Measurements from ENCODE around the gene THG1L. TPM values are rescaled to one million over a fixed set of nuclear protein-coding genes. Genes with fewer than 3 reads are reported as not detected.

Gene THG1L
- total RNA-seq, 2 donors from 2014 or later = 11.6 to 13.8 TPM

DNA sequence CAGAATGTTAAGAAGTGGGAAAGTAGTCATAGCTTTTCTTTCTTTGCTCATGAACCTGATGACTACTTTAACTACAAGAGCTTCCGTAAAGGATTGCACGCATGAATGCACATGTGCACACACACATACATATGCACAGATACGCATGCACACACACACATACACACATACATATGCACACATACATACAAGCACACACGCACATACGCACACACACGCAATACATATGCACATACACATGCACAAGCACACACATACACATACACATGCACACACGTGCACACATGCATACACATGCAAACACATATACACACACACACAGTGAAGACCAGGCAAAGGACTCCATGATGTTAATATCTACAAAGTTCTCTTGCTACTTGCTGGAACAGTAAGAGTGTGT, 35.2 kb downstream of the THG1L start:
- Mint-ChIP-seq H3K4me3 (no peak overlapping the region), H3K27me3 (ENCODE audit: insufficient read depth) (no peaks in the 10 kb centered on the region), H3K36me3 (ENCODE audit: low read depth) (no peaks in the 10 kb centered on the region), H3K4me1 (no peaks in the 10 kb centered on the region), H3K27ac (no peak overlapping the region), H3K9me3 (peaks cover 7% of the 10 kb centered on the region)
- WGBS, 2 experiments (ENCODE audit: insufficient coverage in 1 of 2, insufficient read length in 1 of 2) = 92 to 98% methylated on average over 6 to 7 of the region's 7 CpGs
- Histone ChIP-seq H3K4me3 (ENCODE audit: low read length) (no peak overlapping the region), H3K9me3 (ENCODE audit: control insufficient read depth, low read length) (no peaks in the 10 kb centered on the region), H3K36me3 (ENCODE audit: control insufficient read depth, insufficient read depth, low read length) (no peaks in the 10 kb centered on the region), H3K27me3 (ENCODE audit: control insufficient read depth, insufficient read depth, low read length, poor library complexity, severe bottlenecking) (no peaks in the 10 kb centered on the region), H3K4me1 (ENCODE audit: control insufficient read depth, insufficient read depth, low read length) (no peaks in the 10 kb centered on the region), H3K9ac (ENCODE audit: extremely low read depth, low read length, poor library complexity, severe bottlenecking) (no peak overlapping the region), H3K27ac (ENCODE audit: low read depth, low read length) (no peak overlapping the region)
- TF ChIP-seq, protein P1, sequence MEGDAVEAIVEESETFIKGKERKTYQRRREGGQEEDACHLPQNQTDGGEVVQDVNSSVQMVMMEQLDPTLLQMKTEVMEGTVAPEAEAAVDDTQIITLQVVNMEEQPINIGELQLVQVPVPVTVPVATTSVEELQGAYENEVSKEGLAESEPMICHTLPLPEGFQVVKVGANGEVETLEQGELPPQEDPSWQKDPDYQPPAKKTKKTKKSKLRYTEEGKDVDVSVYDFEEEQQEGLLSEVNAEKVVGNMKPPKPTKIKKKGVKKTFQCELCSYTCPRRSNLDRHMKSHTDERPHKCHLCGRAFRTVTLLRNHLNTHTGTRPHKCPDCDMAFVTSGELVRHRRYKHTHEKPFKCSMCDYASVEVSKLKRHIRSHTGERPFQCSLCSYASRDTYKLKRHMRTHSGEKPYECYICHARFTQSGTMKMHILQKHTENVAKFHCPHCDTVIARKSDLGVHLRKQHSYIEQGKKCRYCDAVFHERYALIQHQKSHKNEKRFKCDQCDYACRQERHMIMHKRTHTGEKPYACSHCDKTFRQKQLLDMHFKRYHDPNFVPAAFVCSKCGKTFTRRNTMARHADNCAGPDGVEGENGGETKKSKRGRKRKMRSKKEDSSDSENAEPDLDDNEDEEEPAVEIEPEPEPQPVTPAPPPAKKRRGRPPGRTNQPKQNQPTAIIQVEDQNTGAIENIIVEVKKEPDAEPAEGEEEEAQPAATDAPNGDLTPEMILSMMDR (conservative IDR thresholded peaks at IDR 0.05) = no peak
- DNase-seq = no peak

DNA sequence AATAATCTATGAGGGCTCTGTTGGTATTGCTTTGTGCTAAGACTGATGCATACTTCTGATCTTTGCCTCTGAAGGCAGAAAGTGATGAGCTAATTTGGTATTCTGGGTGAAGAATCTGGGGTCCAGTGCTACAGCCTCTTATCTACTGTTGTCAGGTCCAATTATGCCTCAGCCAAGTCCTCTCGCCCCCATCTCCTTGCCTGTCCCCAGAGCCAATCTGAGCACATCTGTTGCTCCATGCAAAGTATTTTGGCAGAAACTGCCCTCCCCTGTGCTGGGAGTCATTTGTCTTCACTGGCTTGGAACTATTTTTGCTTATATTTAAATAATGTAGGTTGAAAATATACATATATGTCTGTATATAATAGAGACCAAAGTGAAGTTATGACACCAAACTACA, 35.7 kb downstream of the THG1L start:
- TF ChIP-seq, protein P1 (conservative IDR thresholded peaks at IDR 0.05) = no peak
- Histone ChIP-seq H3K9ac (ENCODE audit: extremely low read depth, low read length, poor library complexity, severe bottlenecking) (no peak overlapping the region), H3K4me3 (ENCODE audit: low read length) (no peak overlapping the region), H3K9me3 (ENCODE audit: control insufficient read depth, low read length) (no peaks in the 10 kb centered on the region), H3K36me3 (ENCODE audit: control insufficient read depth, insufficient read depth, low read length) (no peaks in the 10 kb centered on the region), H3K27me3 (ENCODE audit: control insufficient read depth, insufficient read depth, low read length, poor library complexity, severe bottlenecking) (no peaks in the 10 kb centered on the region), H3K4me1 (ENCODE audit: control insufficient read depth, insufficient read depth, low read length) (no peaks in the 10 kb centered on the region), H3K27ac (ENCODE audit: low read depth, low read length) (no peak overlapping the region)
- H3K4me1 Mint-ChIP-seq = no peaks in the 10 kb centered on the region
- no peak for DNase-seq
- no peaks in the 10 kb centered on the region for H3K27me3 Mint-ChIP-seq (ENCODE audit: insufficient read depth)
- WGBS, 2 experiments (ENCODE audit: insufficient coverage in 1 of 2, insufficient read length in 1 of 2) = 76 to 100% methylated on average over 1 of the region's 1 CpG
- H3K27ac Mint-ChIP-seq = no peak overlapping the region
- H3K4me3 Mint-ChIP-seq = no peak overlapping the region
- no peaks in the 10 kb centered on the region for H3K36me3 Mint-ChIP-seq (ENCODE audit: low read depth)
- peaks cover 7% of the 10 kb centered on the region for H3K9me3 Mint-ChIP-seq

GRCh38 chr5:157767689-157768088, 36.5 kb downstream of the THG1L start:
- Mint-ChIP-seq H3K27ac (no peak overlapping the region), H3K4me1 (peaks cover 5% of the 10 kb centered on the region), H3K4me3 (no peak overlapping the region), H3K27me3 (ENCODE audit: insufficient read depth) (no peaks in the 10 kb centered on the region), H3K9me3 (peaks cover 7% of the 10 kb centered on the region), H3K36me3 (ENCODE audit: low read depth) (no peaks in the 10 kb centered on the region)
- Histone ChIP-seq H3K4me1 (ENCODE audit: control insufficient read depth, insufficient read depth, low read length) (no peaks in the 10 kb centered on the region), H3K9ac (ENCODE audit: extremely low read depth, low read length, poor library complexity, severe bottlenecking) (no peak overlapping the region), H3K4me3 (ENCODE audit: low read length) (no peak overlapping the region), H3K9me3 (ENCODE audit: control insufficient read depth, low read length) (no peaks in the 10 kb centered on the region), H3K36me3 (ENCODE audit: control insufficient read depth, insufficient read depth, low read length) (no peaks in the 10 kb centered on the region), H3K27me3 (ENCODE audit: control insufficient read depth, insufficient read depth, low read length, poor library complexity, severe bottlenecking) (no peaks in the 10 kb centered on the region), H3K27ac (ENCODE audit: low read depth, low read length) (no peak overlapping the region)
- DNase-seq = no peak
- TF ChIP-seq, protein P1 (conservative IDR thresholded peaks at IDR 0.05) = no peak
- 97 to 100% methylated on average over 3 of the region's 3 CpGs for WGBS, 2 experiments (ENCODE audit: insufficient coverage in 1 of 2, insufficient read length in 1 of 2)

Data from endodermal cell (in vitro differentiated cells).